Measurements from ENCODE around the gene RARS2.
A peak's percentile ranks its signal among the peaks of the same experiment; 100 is the strongest.

RARS2 gene

GRCh38 chr6:87588756-87589407 lies 905 bp downstream of the RARS2 start:
- Histone ChIP-seq H3K4me3 (ENCODE audit: low read depth in 1 of 2, low read length in 1 of 2) (peak overlapping the region; percentile 83 to 93), H3K27me3 (no peaks in the 10 kb centered on the region), H3K9me3 (no peaks in the 10 kb centered on the region), H3K27ac (peak overlapping the region; percentile 87), H3K4me1 (ENCODE audit: control insufficient read depth in 1 of 2, insufficient read depth in 1 of 2, low read depth in 1 of 2, low read length in 1 of 2) (peaks cover 28 to 33% of the 10 kb centered on the region in 2 experiments), H3K36me3 (peaks cover 4% of the 10 kb centered on the region)
- no peak for TF ChIP-seq CTCF (IDR thresholded peaks at IDR 0.05)

GRCh38 chr6:87586371-87587077 lies 3.3 kb downstream of the RARS2 start:
- Histone ChIP-seq H3K27ac (no peak overlapping the region), H3K4me3 (ENCODE audit: low read depth in 1 of 2, low read length in 1 of 2) (no peak overlapping the region), H3K4me1 (ENCODE audit: control insufficient read depth in 1 of 2, insufficient read depth in 1 of 2, low read depth in 1 of 2, low read length in 1 of 2) (peaks cover 28 to 33% of the 10 kb centered on the region in 2 experiments), H3K27me3 (no peaks in the 10 kb centered on the region), H3K36me3 (peaks cover 19% of the 10 kb centered on the region), H3K9me3 (no peaks in the 10 kb centered on the region)
- no peak for TF ChIP-seq CTCF (IDR thresholded peaks at IDR 0.05)

- no peak overlapping the region for H3K4me3 ChIP-seq (ENCODE audit: low read depth in 1 of 2, low read length in 1 of 2)
- H3K36me3 ChIP-seq: peaks cover 37% of the 10 kb centered on the region
- no peaks in the 10 kb centered on the region for H3K27me3 ChIP-seq
- no peak for TF ChIP-seq CTCF (IDR thresholded peaks at IDR 0.05)
- H3K4me1 ChIP-seq (ENCODE audit: control insufficient read depth in 1 of 2, insufficient read depth in 1 of 2, low read depth in 1 of 2, low read length in 1 of 2): peaks cover 13% of the 10 kb centered on the region in 2 experiments
- no peak overlapping the region for H3K27ac ChIP-seq
- H3K9me3 ChIP-seq: no peaks in the 10 kb centered on the region
These were observed 6.0 kb downstream of the RARS2 start for GRCh38 chr6:87583822-87584221.

- H3K27ac ChIP-seq: peak overlapping the region; percentile 67
- no peaks in the 10 kb centered on the region for H3K9me3 ChIP-seq
- H3K36me3 ChIP-seq: peaks cover 9% of the 10 kb centered on the region
- peaks cover 27 to 30% of the 10 kb centered on the region in 2 experiments for H3K4me1 ChIP-seq (ENCODE audit: control insufficient read depth in 1 of 2, insufficient read depth in 1 of 2, low read depth in 1 of 2, low read length in 1 of 2)
- no peaks in the 10 kb centered on the region for H3K27me3 ChIP-seq
- no peak for TF ChIP-seq CTCF (IDR thresholded peaks at IDR 0.05)
- no peak overlapping the region for H3K4me3 ChIP-seq (ENCODE audit: low read depth in 1 of 2, low read length in 1 of 2)
These were observed 14.4 kb downstream of the RARS2 start for GRCh38 chr6:87575423-87575822.

GRCh38 chr6:87574237-87574804 lies 15.5 kb downstream of the RARS2 start:
- peak overlapping the region; percentile 67 for H3K27ac ChIP-seq
- peaks cover 6% of the 10 kb centered on the region for H3K36me3 ChIP-seq
- no peak overlapping the region for H3K4me3 ChIP-seq (ENCODE audit: low read depth in 1 of 2, low read length in 1 of 2)
- peaks cover 27 to 30% of the 10 kb centered on the region in 2 experiments for H3K4me1 ChIP-seq (ENCODE audit: control insufficient read depth in 1 of 2, insufficient read depth in 1 of 2, low read depth in 1 of 2, low read length in 1 of 2)
- no peaks in the 10 kb centered on the region for H3K9me3 ChIP-seq
- no peak for TF ChIP-seq CTCF (IDR thresholded peaks at IDR 0.05)
- H3K27me3 ChIP-seq: no peaks in the 10 kb centered on the region

Measured in neutrophil (primary cell).